Endothelial cell of umbilical vein (primary cell): ENCODE measurements around the gene IFT27. TPM values are rescaled to one million over a fixed set of nuclear protein-coding genes. Genes with fewer than 3 reads are reported as not detected.
A peak's percentile ranks its signal among the peaks of the same experiment; 100 is the strongest.

ENCODE experiments used
- BruUV-seq: library from RNA; stranded (reverse); fragments of 400-500 nt; replicated peaks from 2 replicates; lab custom pipeline; 2021; lab: Mats Ljungman, UMichigan
- CTCF ChIA-PET: fragments of 300-600, 350-600 bp; sonication (Branson Sonifier 250); formaldehyde crosslinking; loops from one replicate; lab custom pipeline; 2021; ENCODE audit warnings: antibody characterized with exemption, inconsistent platforms; lab: Charles Lee
- POLR2A ChIA-PET: fragments of 300-600, 350-600 bp; sonication (Branson Sonifier 250); formaldehyde crosslinking; loops from one replicate; lab custom pipeline; 2021; ENCODE audit warnings: antibody characterized with exemption, inconsistent platforms; lab: Charles Lee
- DNase-seq: peaks from one replicate; pipeline ENCODE4 v3.0.0-alpha.2; 2011; ENCODE audit warnings: low read depth, low spot score
- FAIRE-seq: peaks from 2 replicates; lab custom pipeline; 2011; peaks lifted over from hg19 to GRCh38; lab: Jason Lieb, UNC
- H2AFZ ChIP-seq: 2 replicates; pipeline ENCODE4 v1.6.0; 2012; ENCODE audit warnings: low read depth, low read length, control low read depth, inconsistent platforms
- H3K27ac ChIP-seq: 2 replicates; pipeline ENCODE4 v1.5.1; 2011; ENCODE audit warnings: low read depth, mild to moderate bottlenecking, control low read depth, low read length, moderate library complexity; ENCODE audit not compliant: insufficient read depth
- H3K27me3 ChIP-seq, 2 experiments: 2 replicates each; pipeline versions ENCODE4 v1.6.0 to v1.6.1; 2011; ENCODE audit warnings: low read length in 2 of 2, mixed read lengths in 1 of 2; ENCODE audit not compliant: control insufficient read depth in 2 of 2, insufficient read depth in 2 of 2
- H3K36me3 ChIP-seq, 2 experiments: 2 replicates in 1 of 2; 3 replicates in 1 of 2; pipeline ENCODE4 v1.5.1; 2011; ENCODE audit warnings: low read length in 2 of 2, mild to moderate bottlenecking in 1 of 2, moderate library complexity in 1 of 2; ENCODE audit not compliant: control insufficient read depth in 2 of 2, insufficient read depth in 2 of 2; ENCODE audit errors: extremely low read depth in 1 of 2
- H3K4me1 ChIP-seq: 3 replicates; pipeline ENCODE4 v1.5.1; 2011; ENCODE audit warnings: mild to moderate bottlenecking, low read length; ENCODE audit not compliant: control insufficient read depth, insufficient read depth; ENCODE audit errors: extremely low read depth
- H3K4me2 ChIP-seq: 2 replicates; pipeline ENCODE4 v1.6.1; 2011; ENCODE audit warnings: low read length, control low read depth, mixed read lengths; ENCODE audit not compliant: insufficient read depth
- H3K4me3 ChIP-seq, 3 experiments: fragments of 200-600 bp in 1 of 3; sonication (generic), shearing (Covaris generic) in 1 of 3; replicated peaks in 1 of 3; 2 replicates each; pipeline ENCODE4 v1.5.1; 2011 to 2016; ENCODE audit warnings: control low read depth in 3 of 3, low read length in 3 of 3, mild to moderate bottlenecking in 2 of 3, inconsistent platforms in 1 of 3, low read depth in 1 of 3, moderate library complexity in 1 of 3; ENCODE audit not compliant: insufficient read depth in 1 of 3
- H3K79me2 ChIP-seq: 2 replicates; pipeline ENCODE4 v1.6.0; 2012; ENCODE audit warnings: low read length, inconsistent platforms; ENCODE audit not compliant: control insufficient read depth, insufficient read depth
- H3K9ac ChIP-seq: replicated peaks from 2 replicates; pipeline ENCODE3; 2011; ENCODE audit warnings: low read length, control low read depth; ENCODE audit not compliant: insufficient read depth; ENCODE audit errors: extremely low read depth
- H3K9me1 ChIP-seq: replicated peaks from 3 replicates; pipeline ENCODE4 v1.6.0; 2011; ENCODE audit warnings: mild to moderate bottlenecking, low read length; ENCODE audit not compliant: control insufficient read depth, insufficient read depth; ENCODE audit errors: extremely low read depth
- H3K9me3 ChIP-seq: replicated peaks from 2 replicates; pipeline ENCODE4 v1.5.1; 2012; ENCODE audit warnings: low read length, inconsistent platforms; ENCODE audit not compliant: control insufficient read depth, insufficient read depth
- H4K20me1 ChIP-seq: replicated peaks from 2 replicates; pipeline ENCODE3; 2011; ENCODE audit warnings: mild to moderate bottlenecking, low read length; ENCODE audit not compliant: control insufficient read depth, insufficient read depth; ENCODE audit errors: extremely low read depth
- EZH2 ChIP-seq: IDR thresholded peaks from 2 replicates; pipeline ENCODE4 v1.6.1; 2012; ENCODE audit warnings: borderline replicate concordance, low read depth, mild to moderate bottlenecking, moderate library complexity, low read length, inconsistent platforms; ENCODE audit not compliant: severe bottlenecking
- FOS ChIP-seq: IDR thresholded peaks from 2 replicates; pipeline ENCODE4 v1.6.1; 2011; ENCODE audit warnings: mild to moderate bottlenecking, low read length, moderate library complexity, borderline replicate concordance; ENCODE audit not compliant: insufficient read depth
- GATA2 ChIP-seq: IDR thresholded peaks from 2 replicates; pipeline ENCODE4 v1.7.0; 2011; ENCODE audit warnings: low read depth, mild to moderate bottlenecking, moderate library complexity, mixed read lengths, low read length; ENCODE audit not compliant: insufficient read length, insufficient read depth
- JUN ChIP-seq: IDR thresholded peaks from 2 replicates; pipeline ENCODE4 v1.6.1; 2011; ENCODE audit warnings: borderline replicate concordance, low read depth; ENCODE audit not compliant: insufficient read length, insufficient read depth
- MAX ChIP-seq: IDR thresholded peaks from 2 replicates; pipeline ENCODE4 v1.6.1; 2011; ENCODE audit not compliant: insufficient read depth, insufficient read length
- MYC ChIP-seq: IDR thresholded peaks from one replicate; pipeline ENCODE4 v1.6.1; 2011; ENCODE audit warnings: mild to moderate bottlenecking, low read depth, low read length
- POLR2A ChIP-seq: IDR thresholded peaks from 2 replicates; pipeline ENCODE4 v1.6.1; 2012; ENCODE audit warnings: low read depth, mild to moderate bottlenecking, control low read depth, low read length
- POLR2AphosphoS5 ChIP-seq: IDR thresholded peaks from 2 replicates; pipeline ENCODE4 v1.6.1; 2012; ENCODE audit warnings: low read depth, mild to moderate bottlenecking, control low read depth, low read length, moderate library complexity; ENCODE audit not compliant: insufficient read depth
- dilution Hi-C: fragments of 300-500 bp; cut with MboI; formaldehyde crosslinking; loops from one replicate; pipeline ENCODE4 v1.15.0; 2019; ENCODE audit warnings: low sequenced_read_pairs; ENCODE audit not compliant: extremely low pct_ligation_motif_present
- intact Hi-C: fragments of 100-400 bp; cut with micrococcal nuclease; formaldehyde crosslinking; loops from one replicate; pipeline ENCODE4 v1.10.0; 2022
- polyA plus RNA-seq, 4 experiments: library from polyadenylated mRNA; depleted of rRNA in 3 of 4; stranded (reverse) in 3 of 4; unstranded in 1 of 4; fragments of >200 nt; gene quantifications; 2 replicates each; pipeline versions ENCODE4 v1.2.1 to v1.2.3, GENCODE V29; 2011 to 2012; ENCODE audit warnings: missing spikeins in 1 of 4
- total RNA-seq: library from RNA; stranded (reverse); gene quantifications from 2 replicates; pipeline ENCODE4 v1.2.3, GENCODE V29; 2021
- TF ChIP-seq, protein P1 (sequence below), 2 donors: IDR thresholded peaks; 1 replicate in 1 of 2; 2 replicates in 1 of 2; pipeline ENCODE4 v1.5.1; 2011; ENCODE audit warnings: low read length in 2 of 2, mild to moderate bottlenecking in 2 of 2, moderate library complexity in 2 of 2, control low read depth in 1 of 2, inconsistent platforms in 1 of 2, low read depth in 1 of 2; ENCODE audit not compliant: insufficient read depth in 1 of 2; ENCODE audit errors: extremely low read depth in 1 of 2

Gene IFT27
- total and polyA plus RNA-seq, 2 donors (not counting 3 experiments of a cell fraction or from before 2014, with no cell fraction given), result 29.9 to 33.7 TPM

GRCh38 chr22:36776722-36777121 is 803 bp upstream of the IFT27 start:
- Histone ChIP-seq H3K27ac (no peak overlapping the region), H2AFZ (peak overlapping the region; percentile 46), H3K27me3 (no peaks in the 10 kb centered on the region), H3K4me1 (peaks cover 14% of the 10 kb centered on the region), H4K20me1 (no peaks in the 10 kb centered on the region), H3K9me1 (no peaks in the 10 kb centered on the region), H3K4me3 (no peak overlapping the region), H3K9ac (peak overlapping the region; percentile 17), H3K4me2 (peak overlapping the region; percentile 48), H3K79me2 (no peaks in the 10 kb centered on the region), H3K36me3 (no peaks in the 10 kb centered on the region), H3K9me3 (no peaks in the 10 kb centered on the region)
- intact Hi-C loops, result loop anchor here (1.0 kb wide), 2 partner anchors 230 to 234 kb away; no protein-coding TSS in a partner anchor
- TF ChIP-seq POLR2AphosphoS5, result no peak
- no peak for TF ChIP-seq FOS
- TF ChIP-seq EZH2, result no peak
- TF ChIP-seq POLR2A, result no peak
- no peak for TF ChIP-seq JUN
- no peak for TF ChIP-seq GATA2
- no peak for TF ChIP-seq MYC
- TF ChIP-seq, protein P1, sequence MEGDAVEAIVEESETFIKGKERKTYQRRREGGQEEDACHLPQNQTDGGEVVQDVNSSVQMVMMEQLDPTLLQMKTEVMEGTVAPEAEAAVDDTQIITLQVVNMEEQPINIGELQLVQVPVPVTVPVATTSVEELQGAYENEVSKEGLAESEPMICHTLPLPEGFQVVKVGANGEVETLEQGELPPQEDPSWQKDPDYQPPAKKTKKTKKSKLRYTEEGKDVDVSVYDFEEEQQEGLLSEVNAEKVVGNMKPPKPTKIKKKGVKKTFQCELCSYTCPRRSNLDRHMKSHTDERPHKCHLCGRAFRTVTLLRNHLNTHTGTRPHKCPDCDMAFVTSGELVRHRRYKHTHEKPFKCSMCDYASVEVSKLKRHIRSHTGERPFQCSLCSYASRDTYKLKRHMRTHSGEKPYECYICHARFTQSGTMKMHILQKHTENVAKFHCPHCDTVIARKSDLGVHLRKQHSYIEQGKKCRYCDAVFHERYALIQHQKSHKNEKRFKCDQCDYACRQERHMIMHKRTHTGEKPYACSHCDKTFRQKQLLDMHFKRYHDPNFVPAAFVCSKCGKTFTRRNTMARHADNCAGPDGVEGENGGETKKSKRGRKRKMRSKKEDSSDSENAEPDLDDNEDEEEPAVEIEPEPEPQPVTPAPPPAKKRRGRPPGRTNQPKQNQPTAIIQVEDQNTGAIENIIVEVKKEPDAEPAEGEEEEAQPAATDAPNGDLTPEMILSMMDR (IDR thresholded peaks at IDR 0.05; ENCODE audit: extremely low read depth in 1 of 2, insufficient read depth in 1 of 2, low read depth in 1 of 2, low read length in 2 of 2), result no peak
- no peak for TF ChIP-seq MAX
- DNase-seq (no peak), FAIRE-seq (no peak)
- ChIA-PET POLR2A (interaction anchor here (1.1 kb wide), 1 partner anchor 229 kb away, joined by 4 read pairs; no protein-coding TSS in a partner anchor), CTCF (interaction anchor here (1.0 to 3.8 kb wide), 9 partner anchors 9 to 233 kb away, joined by 3 to 75 read pairs (median 6); no protein-coding TSS in a partner anchor)
- BruUV-seq, result no TSS peak
- dilution Hi-C loops, result loop anchor here (10.0 kb wide), 1 partner anchor 58 kb away; no protein-coding TSS in a partner anchor
